B cell (primary cell): Measurements from ENCODE around the gene MAD1L1. TPM values are rescaled to one million over a fixed set of nuclear protein-coding genes. Genes with fewer than 3 reads are reported as not detected.

Source experiments
- ATAC-seq: fragments of 200-7000 bp; cut with Tn5 transposase; one replicate; pipeline ENCODE4 v1.10.0; 2021; ENCODE audit warnings: low read depth, mild to moderate bottlenecking, moderate number of reproducible peaks, moderate library complexity
- CTCF ChIA-PET: fragments of 350-600 bp; sonication (Branson Sonifier 250); formaldehyde crosslinking; loops from one replicate; lab custom pipeline; 2021; ENCODE audit warnings: antibody characterized with exemption, inconsistent platforms; lab: Charles Lee
- POLR2A ChIA-PET: fragments of 350-600 bp; sonication (Branson Sonifier 250); formaldehyde crosslinking; loops from one replicate; lab custom pipeline; 2021; ENCODE audit warnings: antibody characterized with exemption; lab: Charles Lee
- DNase-seq: peaks from one replicate; pipeline ENCODE4 v3.0.0; 2013
- H2AFZ ChIP-seq: 2 replicates; pipeline ENCODE4 v1.6.1; 2012; ENCODE audit warnings: mild to moderate bottlenecking, low read depth, low read length; ENCODE audit not compliant: insufficient read depth, poor library complexity, severe bottlenecking
- H3K27ac ChIP-seq, 2 donors: 1 replicate in 1 of 2; 2 replicates in 1 of 2; pipeline ENCODE4 v1.5.1; 2012 to 2013; ENCODE audit warnings: low read length in 2 of 2, mild to moderate bottlenecking in 2 of 2, moderate library complexity in 1 of 2
- H3K27me3 ChIP-seq, 4 experiments: fragments of 200-600 bp in 1 of 4; sonication (generic) in 1 of 4; replicated peaks in 1 of 4; 1 replicate in 2 of 4; 2 replicates in 2 of 4; pipeline versions ENCODE4 v1.6.1 to v1.7.0; 2013 to 2016; ENCODE audit warnings: low read length in 3 of 4, mild to moderate bottlenecking in 2 of 4, mixed read lengths in 1 of 4, moderate library complexity in 1 of 4; ENCODE audit not compliant: insufficient read depth in 4 of 4, control insufficient read depth in 3 of 4; ENCODE audit errors: control extremely low read depth in 1 of 4
- H3K36me3 ChIP-seq, 2 experiments: replicated peaks in 1 of 2; 1 replicate in 1 of 2; 2 replicates in 1 of 2; pipeline versions ENCODE4 v1.6.1 to v1.7.1; 2013; ENCODE audit warnings: low read length in 1 of 2; ENCODE audit not compliant: insufficient read depth in 2 of 2, control insufficient read depth in 1 of 2; ENCODE audit errors: control extremely low read depth in 1 of 2, extremely low read depth in 1 of 2
- H3K4me1 ChIP-seq, 2 donors: fragments of 200-600 bp in 1 of 2; sonication (generic) in 1 of 2; 1 replicate in 1 of 2; 2 replicates in 1 of 2; pipeline versions ENCODE4 v1.5.1 to v1.6.1; 2013 to 2017; ENCODE audit warnings: low read length in 2 of 2; ENCODE audit not compliant: control insufficient read depth in 2 of 2, insufficient read depth in 2 of 2
- H3K4me2 ChIP-seq: replicated peaks from 2 replicates; pipeline ENCODE3; 2012; ENCODE audit warnings: mild to moderate bottlenecking, low read depth, low read length; ENCODE audit not compliant: poor library complexity, severe bottlenecking
- H3K4me3 ChIP-seq, 5 experiments: fragments of 200-600 bp in 1 of 5; sonication (generic) in 1 of 5; 1 replicate in 3 of 5; 2 replicates in 2 of 5; pipeline versions ENCODE4 v1.5.1 to v1.7.0; 2011 to 2016; ENCODE audit warnings: low read length in 4 of 5, mild to moderate bottlenecking in 4 of 5, low read depth in 2 of 5, control low read depth in 1 of 5, moderate library complexity in 1 of 5; ENCODE audit not compliant: insufficient read depth in 1 of 5; ENCODE audit errors: control extremely low read depth in 1 of 5, extremely low read depth in 1 of 5
- H3K79me2 ChIP-seq: fragments of 200-600 bp; sonication (generic); one replicate; pipeline ENCODE4 v1.6.0; 2016; ENCODE audit warnings: low read length; ENCODE audit not compliant: control insufficient read depth, insufficient read depth
- H3K9ac ChIP-seq: fragments of 200-600 bp; sonication (generic); 2 replicates; pipeline ENCODE4 v1.6.1; 2017; ENCODE audit warnings: mild to moderate bottlenecking, low read length, moderate library complexity
- H3K9me3 ChIP-seq, 3 donors: one replicate each; pipeline versions ENCODE4 v1.6.1 to v1.7.1; 2013; ENCODE audit warnings: low read length in 2 of 3; ENCODE audit not compliant: control insufficient read depth in 2 of 3, insufficient read depth in 1 of 3; ENCODE audit errors: control extremely low read depth in 1 of 3
- H4K20me1 ChIP-seq: 2 replicates; pipeline ENCODE4 v1.6.0; 2012; ENCODE audit warnings: mild to moderate bottlenecking, low read length; ENCODE audit not compliant: insufficient read depth, control insufficient read depth, poor library complexity, severe bottlenecking
- H3K27ac Mint-ChIP-seq: one replicate; pipeline ENCODE4 v1.8.0; 2021; ENCODE audit warnings: mixed read lengths
- H3K27me3 Mint-ChIP-seq: one replicate; pipeline ENCODE4 v1.8.0; 2021; ENCODE audit warnings: mixed read lengths
- H3K4me1 Mint-ChIP-seq: one replicate; pipeline ENCODE4 v1.8.0; 2021; ENCODE audit warnings: mixed read lengths
- H3K4me3 Mint-ChIP-seq: one replicate; pipeline ENCODE4 v1.8.0; 2021; ENCODE audit warnings: mixed read lengths
- H3K9me3 Mint-ChIP-seq: one replicate; pipeline ENCODE4 v1.8.0; 2022; ENCODE audit warnings: mixed read lengths; ENCODE audit not compliant: insufficient read depth
- CTCF ChIP-seq: fragments of 200-600 bp; IDR thresholded peaks from one replicate; pipeline ENCODE4 v1.8.0; 2022; ENCODE audit warnings: antibody characterized with exemption, mild to moderate bottlenecking
- EZH2 ChIP-seq: IDR thresholded peaks from 2 replicates; pipeline ENCODE4 v1.6.1; 2012; ENCODE audit warnings: borderline replicate concordance, low read depth, mild to moderate bottlenecking, moderate library complexity, low read length; ENCODE audit not compliant: insufficient read depth, poor library complexity, severe bottlenecking
- WGBS: methylation state at CpG from one replicate; pipeline ENCODE4 v1.1.5; 2013; ENCODE audit warnings: missing lambda C conversion rate; ENCODE audit not compliant: insufficient coverage; 5-methylcytosine and 5-hydroxymethylcytosine counted together
- intact Hi-C: fragments of 100-400 bp; cut with micrococcal nuclease; formaldehyde crosslinking; loops from one replicate; pipeline ENCODE4 v1.10.0; 2022
- polyA plus RNA-seq: library from polyadenylated mRNA; depleted of rRNA; stranded (reverse); fragments of >200 nt; gene quantifications from 2 replicates; pipeline ENCODE4 v1.2.3, GENCODE V29; 2012
- total RNA-seq, 2 donors: library from RNA; stranded (reverse); fragments of 120-200 nt in 1 of 2; gene quantifications; 1 replicate in 1 of 2; 2 replicates in 1 of 2; pipeline versions ENCODE4 v1.2.3 to v1.2.4, GENCODE V29; 2013 to 2022

The MAD1L1 gene
- total and polyA plus RNA-seq, 2 donors (not counting 1 experiment from before 2014, with no cell fraction given): 86.7 to 110 TPM

- peaks cover 60% of the 10 kb centered on the region for H3K79me2 ChIP-seq
- H3K27me3 Mint-ChIP-seq: no peaks in the 10 kb centered on the region
- peaks cover 11% of the 10 kb centered on the region for H3K9me3 Mint-ChIP-seq
- ATAC-seq (no peak), DNase-seq (no peak)
- H3K27me3 ChIP-seq: no peaks in the 10 kb centered on the region
- TF ChIP-seq EZH2: no peak
- no peak for TF ChIP-seq CTCF
- intact Hi-C loops: no loop called here
- H3K27ac ChIP-seq: no peak overlapping the region
- ChIA-PET POLR2A (no interaction called here), CTCF (no interaction called here)
- peaks cover 2% of the 10 kb centered on the region for H4K20me1 ChIP-seq
- WGBS: 95% methylated on average over 13 of the region's 15 CpGs
- no peak overlapping the region for H3K27ac Mint-ChIP-seq
- peaks cover under 1 to 21% (median 15%) of the 10 kb centered on the region in 3 donors for H3K9me3 ChIP-seq
- H3K36me3 ChIP-seq: no peaks in the 10 kb centered on the region
- H3K4me1 ChIP-seq: peaks cover 19 to 24% of the 10 kb centered on the region in 2 donors
- peaks cover 32% of the 10 kb centered on the region for H3K4me1 Mint-ChIP-seq
- no peak overlapping the region for H3K4me2 ChIP-seq
- no peak overlapping the region for H3K9ac ChIP-seq
- no peak overlapping the region for H2AFZ ChIP-seq
- H3K4me3 ChIP-seq: no peak overlapping the region
- H3K4me3 Mint-ChIP-seq: no peak overlapping the region
These were observed 202.8 kb downstream of the MAD1L1 start for GRCh38 chr7:2029936-2030335.

- intact Hi-C loops: no loop called here
- DNase-seq: no peak
- no peak overlapping the region for H3K4me3 Mint-ChIP-seq
- H3K4me1 ChIP-seq: peaks cover 16 to 18% of the 10 kb centered on the region in 2 donors
- H4K20me1 ChIP-seq: no peaks in the 10 kb centered on the region
- H3K79me2 ChIP-seq: peaks cover 60% of the 10 kb centered on the region
- H3K27ac Mint-ChIP-seq: no peak overlapping the region
- H3K4me3 ChIP-seq: no peak overlapping the region
- TF ChIP-seq EZH2 (no peak), CTCF (no peak)
- H3K27me3 Mint-ChIP-seq: no peaks in the 10 kb centered on the region
- H3K27me3 ChIP-seq: no peaks in the 10 kb centered on the region
- H3K27ac ChIP-seq: no peak overlapping the region
- no peak overlapping the region for H3K9ac ChIP-seq
- H3K4me2 ChIP-seq: no peak overlapping the region
- ATAC-seq: no peak
- peaks cover 1 to 24% (median 21%) of the 10 kb centered on the region in 3 donors for H3K9me3 ChIP-seq
- peaks cover 29% of the 10 kb centered on the region for H3K4me1 Mint-ChIP-seq
- H3K9me3 Mint-ChIP-seq: peaks cover 16% of the 10 kb centered on the region
- no peak overlapping the region for H2AFZ ChIP-seq
- H3K36me3 ChIP-seq: no peaks in the 10 kb centered on the region
- 98% methylated on average over 7 of the region's 16 CpGs for WGBS
- CTCF ChIA-PET: no interaction called here
- POLR2A ChIA-PET: no interaction called here
These were observed 203.4 kb downstream of the MAD1L1 start for GRCh38 chr7:2029211-2029905.
